Ishikawa (cell line): Measurements from ENCODE around the gene ACAT1.

ENCODE experiments used
- CEBPB ChIP-seq: IDR thresholded peaks from 2 replicates; pipeline ENCODE4 v1.6.1; 2012
- CREB1 ChIP-seq: IDR thresholded peaks from 2 replicates; pipeline ENCODE4 v1.6.1; 2012; ENCODE audit warnings: low read depth
- EGR1 ChIP-seq: IDR thresholded peaks from 2 replicates; pipeline ENCODE4 v1.6.1; 2012
- EP300 ChIP-seq: IDR thresholded peaks from 2 replicates; pipeline ENCODE4 v1.6.1; 2012; ENCODE audit warnings: borderline replicate concordance
- FOXM1 ChIP-seq: IDR thresholded peaks from 2 replicates; pipeline ENCODE4 v1.6.1; 2012; ENCODE audit warnings: low read depth, borderline replicate concordance
- MAX ChIP-seq: IDR thresholded peaks from 2 replicates; pipeline ENCODE4 v1.6.1; 2012
- NFIC ChIP-seq: IDR thresholded peaks from 2 replicates; pipeline ENCODE4 v1.6.1; 2012
- RAD21 ChIP-seq: IDR thresholded peaks from 2 replicates; pipeline ENCODE4 v1.6.1; 2012; ENCODE audit warnings: low read depth
- REST ChIP-seq: IDR thresholded peaks from 2 replicates; pipeline ENCODE4 v1.6.1; 2012; ENCODE audit warnings: low read depth, mild to moderate bottlenecking
- TAF1 ChIP-seq: IDR thresholded peaks from 2 replicates; pipeline ENCODE4 v1.6.1; 2012; ENCODE audit warnings: low read depth, mild to moderate bottlenecking
- TCF12 ChIP-seq: IDR thresholded peaks from 2 replicates; pipeline ENCODE4 v1.6.1; 2012; ENCODE audit warnings: low read depth
- TEAD4 ChIP-seq: IDR thresholded peaks from 2 replicates; pipeline ENCODE4 v1.6.1; 2012
- USF1 ChIP-seq: IDR thresholded peaks from 2 replicates; pipeline ENCODE4 v1.6.1; 2012
- YY1 ChIP-seq: IDR thresholded peaks from 2 replicates; pipeline ENCODE4 v1.6.1; 2012; ENCODE audit warnings: low read depth
- ZBTB7A ChIP-seq: IDR thresholded peaks from 2 replicates; pipeline ENCODE4 v1.6.1; 2012; ENCODE audit warnings: low read depth

Gene ACAT1

GRCh38 chr11:108115500-108116140 lies 5.7 kb upstream of the ACAT1 start:
- TF ChIP-seq TEAD4 (peak; percentile 47), REST (no peak), NFIC (peak; percentile 96), RAD21 (peak; percentile 12; the same call in 1 of the 2 replicates), EGR1 (no peak), ZBTB7A (no peak), MAX (peak; percentile 52; the same call in 1 of the 2 replicates), FOXM1 (peak; percentile 53; the same call in 1 of the 2 replicates), EP300 (peak; percentile 75), TCF12 (peak; percentile 76), USF1 (peak; percentile 26; the same call in 1 of the 2 replicates), YY1 (no peak), CEBPB (peak; percentile 75), TAF1 (no peak; the same call in 1 of the 2 replicates), CREB1 (peak; percentile 50)

GRCh38 chr11:108117746-108118371 lies 3.5 kb upstream of the ACAT1 start:
- no peak for TF ChIP-seq ZBTB7A
- TF ChIP-seq RAD21 = peak; percentile 57
- TF ChIP-seq EP300 = no peak

- TF ChIP-seq FOXM1 (no peak), TEAD4 (no peak), EGR1 (no peak), USF1 (no peak), RAD21 (no peak), CREB1 (no peak), CEBPB (no peak), TCF12 (no peak), YY1 (no peak), ZBTB7A (no peak)
Observed at GRCh38 chr11:108122166-108122628, 830 bp downstream of the ACAT1 start.

GRCh38 chr11:108125096-108125495 lies 3.7 kb downstream of the ACAT1 start:
- TF ChIP-seq ZBTB7A (no peak), FOXM1 (no peak), EP300 (no peak), CEBPB (no peak), REST (no peak), NFIC (no peak), TAF1 (no peak), RAD21 (no peak), TEAD4 (no peak), EGR1 (no peak), CREB1 (no peak), TCF12 (no peak), MAX (no peak), YY1 (no peak), USF1 (no peak)

GRCh38 chr11:108128772-108129171 lies 7.4 kb downstream of the ACAT1 start:
- TF ChIP-seq TEAD4 (no peak), EGR1 (no peak)
